DOHH2 (cell line): ENCODE measurements around the gene SNAP29.

Experiments
- H3F3A ChIP-seq: fragments of 200-600 bp; sonication (generic), shearing (Covaris generic); 2 replicates; pipeline ENCODE4 v1.6.0; 2016; ENCODE audit warnings: antibody characterized with exemption, mild to moderate bottlenecking; ENCODE audit not compliant: control insufficient read depth, insufficient read depth
- H3K27ac ChIP-seq: fragments of 200-600 bp; sonication (generic); 2 replicates; pipeline ENCODE4 v1.5.1; 2014; ENCODE audit warnings: low read depth, mild to moderate bottlenecking, low read length, moderate library complexity
- H3K27me3 ChIP-seq: fragments of 200-600 bp; sonication (generic); 2 replicates; pipeline ENCODE4 v1.6.1; 2014; ENCODE audit warnings: mild to moderate bottlenecking, low read length, mixed read lengths; ENCODE audit not compliant: control insufficient read depth
- H3K36me3 ChIP-seq: fragments of 200-600 bp; sonication (generic); 2 replicates; pipeline ENCODE4 v1.6.1; 2014; ENCODE audit warnings: mild to moderate bottlenecking, low read length, moderate library complexity, mixed read lengths; ENCODE audit not compliant: control insufficient read depth
- H3K4me1 ChIP-seq: fragments of 200-600 bp; sonication (generic); 2 replicates; pipeline ENCODE4 v1.6.1; 2014; ENCODE audit warnings: mild to moderate bottlenecking, low read length, mixed read lengths; ENCODE audit not compliant: control insufficient read depth
- H3K4me2 ChIP-seq: fragments of 200-600 bp; sonication (generic); 2 replicates; pipeline ENCODE4 v1.6.0; 2014; ENCODE audit warnings: mild to moderate bottlenecking, low read length, moderate library complexity
- H3K4me3 ChIP-seq: fragments of 200-600 bp; sonication (generic); 2 replicates; pipeline ENCODE4 v1.5.1; 2014; ENCODE audit warnings: mild to moderate bottlenecking, low read length, mixed read lengths
- H3K79me2 ChIP-seq: fragments of 200-600 bp; sonication (generic); 2 replicates; pipeline ENCODE4 v1.6.1; 2014; ENCODE audit warnings: mild to moderate bottlenecking, low read length, mixed read lengths; ENCODE audit not compliant: control insufficient read depth
- H3K9me2 ChIP-seq: fragments of 200-600 bp; sonication (generic); replicated peaks from 2 replicates; pipeline ENCODE4 v1.6.1; 2014; ENCODE audit warnings: mild to moderate bottlenecking, low read length, mixed read lengths; ENCODE audit not compliant: control insufficient read depth
- H3K9me3 ChIP-seq: fragments of 200-600 bp; sonication (generic); 2 replicates; pipeline ENCODE4 v1.6.1; 2014; ENCODE audit warnings: antibody characterized with exemption, low read length, mixed read lengths; ENCODE audit not compliant: control insufficient read depth, insufficient read depth
- H4K20me1 ChIP-seq: fragments of 200-600 bp; sonication (generic); 2 replicates; pipeline ENCODE4 v1.6.0; 2014; ENCODE audit warnings: low read depth, mild to moderate bottlenecking, antibody characterized with exemption, low read length, moderate library complexity; ENCODE audit not compliant: control insufficient read depth, insufficient read depth
- EZH2phosphoT487 ChIP-seq: fragments of 200-600 bp; sonication (generic); IDR thresholded peaks from 2 replicates; pipeline ENCODE4 v1.6.1; 2017; ENCODE audit warnings: borderline replicate concordance, mild to moderate bottlenecking, antibody characterized with exemption, low read length, moderate library complexity, mixed read lengths
- TF ChIP-seq, protein P1 (sequence below): fragments of 200-600 bp; sonication (generic); IDR thresholded peaks from one replicate; pipeline ENCODE4 v1.5.1; 2014; ENCODE audit warnings: antibody characterized with exemption, mild to moderate bottlenecking, low read depth, low read length; ENCODE audit not compliant: poor library complexity, severe bottlenecking

SNAP29 gene

DNA sequence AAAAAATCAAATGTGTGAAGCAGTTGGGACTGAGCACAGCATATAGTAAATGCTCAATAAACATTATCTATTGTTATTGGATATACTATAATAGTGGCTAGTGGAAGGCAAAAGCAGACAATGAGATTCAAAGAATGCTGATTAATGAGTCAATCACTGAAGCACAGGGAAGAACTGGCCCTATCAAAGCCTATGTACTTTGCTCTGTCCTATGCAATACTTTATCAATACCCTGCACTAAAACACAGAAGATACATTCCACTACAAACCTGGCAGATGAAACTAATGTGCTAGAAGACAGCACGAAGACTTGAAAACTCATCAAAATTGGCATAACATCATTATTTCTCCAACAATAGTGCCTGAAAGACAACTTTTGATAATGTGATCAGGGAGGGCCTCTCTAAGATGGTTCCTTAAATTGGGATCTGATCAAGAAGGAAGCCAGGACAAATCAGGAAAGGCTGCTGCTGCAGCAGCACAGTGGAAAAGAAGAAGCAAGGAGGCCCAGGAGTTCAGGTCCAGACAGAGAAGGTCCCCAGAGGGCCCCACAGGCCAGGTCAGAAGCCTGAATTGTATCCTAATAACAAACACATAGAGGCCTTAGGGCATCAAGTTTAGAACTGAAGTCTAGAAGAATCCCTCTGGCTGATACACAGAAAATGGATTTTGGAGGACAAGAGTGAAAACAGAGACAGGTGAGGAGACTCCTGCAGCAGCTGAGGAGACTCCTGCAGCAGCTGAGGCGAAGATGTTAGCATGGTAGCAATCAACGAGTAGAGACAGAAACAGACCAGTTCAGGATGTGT is 18.8 kb upstream of the SNAP29 start:
- H3K36me3 ChIP-seq: peaks cover 4% of the 10 kb centered on the region; the same call in 1 of the 2 replicates
- peaks cover 86% of the 10 kb centered on the region for H3K79me2 ChIP-seq
- no peaks in the 10 kb centered on the region for H3K9me3 ChIP-seq
- no peaks in the 10 kb centered on the region for H3F3A ChIP-seq
- no peak overlapping the region for H3K4me2 ChIP-seq
- peaks cover 14% of the 10 kb centered on the region for H3K4me1 ChIP-seq
- no peak for TF ChIP-seq EZH2phosphoT487
- TF ChIP-seq, protein P1, sequence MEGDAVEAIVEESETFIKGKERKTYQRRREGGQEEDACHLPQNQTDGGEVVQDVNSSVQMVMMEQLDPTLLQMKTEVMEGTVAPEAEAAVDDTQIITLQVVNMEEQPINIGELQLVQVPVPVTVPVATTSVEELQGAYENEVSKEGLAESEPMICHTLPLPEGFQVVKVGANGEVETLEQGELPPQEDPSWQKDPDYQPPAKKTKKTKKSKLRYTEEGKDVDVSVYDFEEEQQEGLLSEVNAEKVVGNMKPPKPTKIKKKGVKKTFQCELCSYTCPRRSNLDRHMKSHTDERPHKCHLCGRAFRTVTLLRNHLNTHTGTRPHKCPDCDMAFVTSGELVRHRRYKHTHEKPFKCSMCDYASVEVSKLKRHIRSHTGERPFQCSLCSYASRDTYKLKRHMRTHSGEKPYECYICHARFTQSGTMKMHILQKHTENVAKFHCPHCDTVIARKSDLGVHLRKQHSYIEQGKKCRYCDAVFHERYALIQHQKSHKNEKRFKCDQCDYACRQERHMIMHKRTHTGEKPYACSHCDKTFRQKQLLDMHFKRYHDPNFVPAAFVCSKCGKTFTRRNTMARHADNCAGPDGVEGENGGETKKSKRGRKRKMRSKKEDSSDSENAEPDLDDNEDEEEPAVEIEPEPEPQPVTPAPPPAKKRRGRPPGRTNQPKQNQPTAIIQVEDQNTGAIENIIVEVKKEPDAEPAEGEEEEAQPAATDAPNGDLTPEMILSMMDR: no peak
- no peaks in the 10 kb centered on the region for H3K9me2 ChIP-seq
- no peak overlapping the region for H3K27ac ChIP-seq
- H4K20me1 ChIP-seq: peaks cover 3% of the 10 kb centered on the region; the same call in 1 of the 2 replicates
- H3K4me3 ChIP-seq: no peak overlapping the region
- no peaks in the 10 kb centered on the region for H3K27me3 ChIP-seq

DNA sequence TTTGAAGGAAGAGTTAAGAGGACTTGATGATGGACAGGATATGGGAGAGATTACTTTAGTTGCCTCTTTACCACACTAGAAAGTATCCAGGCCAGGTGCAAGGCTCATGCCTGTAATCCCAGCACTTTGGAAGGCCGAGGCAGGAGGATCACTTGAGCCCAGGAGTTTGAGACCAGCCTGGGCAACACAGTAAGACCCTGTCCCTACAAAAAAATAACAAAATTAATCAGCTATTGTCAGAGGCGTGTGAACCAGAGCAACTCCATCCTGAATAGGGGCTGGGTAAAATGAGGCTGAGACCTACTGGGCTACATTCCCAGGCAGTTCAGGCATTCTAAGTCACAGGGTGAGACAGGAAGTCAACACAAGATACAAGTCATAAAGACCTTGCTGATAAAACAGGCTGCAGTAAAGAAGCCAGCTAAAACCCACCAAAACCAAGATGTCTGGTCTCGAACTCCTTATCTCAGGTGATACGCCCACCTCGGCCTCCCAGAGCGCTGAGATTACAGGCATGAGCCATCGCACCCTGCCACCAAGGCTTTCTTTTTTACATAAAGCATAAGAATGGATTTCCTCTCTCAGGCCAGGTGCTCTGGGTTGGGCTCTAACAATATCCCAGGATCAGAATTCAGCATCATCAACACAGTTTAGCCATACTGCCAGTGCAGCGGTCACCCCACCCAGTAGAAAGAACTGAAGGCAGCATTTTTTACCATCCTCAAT is 18.0 kb upstream of the SNAP29 start:
- Histone ChIP-seq H3K4me3 (no peak overlapping the region), H3K27me3 (no peaks in the 10 kb centered on the region), H3K36me3 (no peaks in the 10 kb centered on the region), H4K20me1 (peaks cover 7% of the 10 kb centered on the region), H3F3A (no peaks in the 10 kb centered on the region), H3K4me2 (no peak overlapping the region), H3K27ac (no peak overlapping the region), H3K79me2 (peaks cover 88% of the 10 kb centered on the region), H3K9me3 (no peaks in the 10 kb centered on the region), H3K9me2 (no peaks in the 10 kb centered on the region), H3K4me1 (peaks cover 14% of the 10 kb centered on the region)
- TF ChIP-seq EZH2phosphoT487: no peak
- TF ChIP-seq, protein P1: no peak

DNA sequence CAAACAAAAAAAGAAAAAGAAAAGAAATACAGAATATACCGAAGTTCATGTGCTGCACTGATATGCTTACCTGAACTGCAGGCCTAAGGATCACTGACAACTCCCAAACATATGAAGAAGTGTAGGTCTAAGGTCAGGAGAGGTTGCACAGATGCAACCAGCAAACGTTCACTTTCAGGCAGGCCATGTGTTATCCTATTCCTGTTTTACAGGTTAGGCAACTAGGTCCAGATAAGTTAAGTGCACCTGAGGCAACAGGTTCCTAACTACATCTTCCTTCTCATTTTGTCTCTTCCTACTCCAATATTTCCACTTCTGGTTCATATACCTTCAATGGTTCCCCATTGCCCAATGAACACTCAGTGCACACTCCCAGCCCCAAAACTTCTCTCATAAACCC is 15.3 kb upstream of the SNAP29 start:
- Histone ChIP-seq H3K27me3 (no peaks in the 10 kb centered on the region), H3K27ac (no peak overlapping the region), H3K79me2 (peaks cover 92% of the 10 kb centered on the region), H3F3A (no peaks in the 10 kb centered on the region), H3K4me1 (no peaks in the 10 kb centered on the region), H4K20me1 (peaks cover 4% of the 10 kb centered on the region), H3K36me3 (no peaks in the 10 kb centered on the region), H3K4me3 (no peak overlapping the region), H3K4me2 (no peak overlapping the region), H3K9me2 (no peaks in the 10 kb centered on the region), H3K9me3 (no peaks in the 10 kb centered on the region)
- no peak for TF ChIP-seq EZH2phosphoT487
- TF ChIP-seq, protein P1: no peak
